Effector memory CD4-positive, alpha-beta T cell (primary cell): ENCODE data around the gene ACVR1B.
A peak's percentile ranks its signal among the peaks of the same experiment; 100 is the strongest.

Source experiments
- DNase-seq, 3 donors: peaks; one replicate each; pipeline ENCODE4 v3.0.0-alpha.2; 2020
- H3K27ac ChIP-seq: 2 replicates; pipeline ENCODE4 v1.7.0; 2013; ENCODE audit warnings: mild to moderate bottlenecking, low read length, moderate library complexity; ENCODE audit not compliant: insufficient read depth, poor library complexity, severe bottlenecking
- H3K27me3 ChIP-seq: replicated peaks from 2 replicates; pipeline ENCODE4 v1.7.0; 2013; ENCODE audit warnings: mild to moderate bottlenecking, low read length; ENCODE audit not compliant: insufficient read depth, control insufficient read depth, poor library complexity, severe bottlenecking
- H3K36me3 ChIP-seq: 2 replicates; pipeline ENCODE4 v1.7.0; 2013; ENCODE audit warnings: mild to moderate bottlenecking, low read length, moderate library complexity; ENCODE audit not compliant: control insufficient read depth, insufficient read depth
- H3K4me1 ChIP-seq: 2 replicates; pipeline ENCODE4 v1.7.0; 2013; ENCODE audit warnings: low read length, mild to moderate bottlenecking; ENCODE audit not compliant: control insufficient read depth, insufficient read depth, poor library complexity, severe bottlenecking
- H3K4me3 ChIP-seq: 2 replicates; pipeline ENCODE4 v1.7.0; 2013; ENCODE audit warnings: low read length, low read depth, mild to moderate bottlenecking; ENCODE audit not compliant: insufficient read depth, poor library complexity, severe bottlenecking
- H3K9me3 ChIP-seq: 2 replicates; pipeline ENCODE4 v1.7.0; 2013; ENCODE audit warnings: mild to moderate bottlenecking, low read length, moderate library complexity; ENCODE audit not compliant: control insufficient read depth

The ACVR1B gene

GRCh38 chr12:51943346-51943745 lies 8.2 kb upstream of the ACVR1B start:
- no peaks in the 10 kb centered on the region for H3K9me3 ChIP-seq
- DNase-seq = no peak

DNA sequence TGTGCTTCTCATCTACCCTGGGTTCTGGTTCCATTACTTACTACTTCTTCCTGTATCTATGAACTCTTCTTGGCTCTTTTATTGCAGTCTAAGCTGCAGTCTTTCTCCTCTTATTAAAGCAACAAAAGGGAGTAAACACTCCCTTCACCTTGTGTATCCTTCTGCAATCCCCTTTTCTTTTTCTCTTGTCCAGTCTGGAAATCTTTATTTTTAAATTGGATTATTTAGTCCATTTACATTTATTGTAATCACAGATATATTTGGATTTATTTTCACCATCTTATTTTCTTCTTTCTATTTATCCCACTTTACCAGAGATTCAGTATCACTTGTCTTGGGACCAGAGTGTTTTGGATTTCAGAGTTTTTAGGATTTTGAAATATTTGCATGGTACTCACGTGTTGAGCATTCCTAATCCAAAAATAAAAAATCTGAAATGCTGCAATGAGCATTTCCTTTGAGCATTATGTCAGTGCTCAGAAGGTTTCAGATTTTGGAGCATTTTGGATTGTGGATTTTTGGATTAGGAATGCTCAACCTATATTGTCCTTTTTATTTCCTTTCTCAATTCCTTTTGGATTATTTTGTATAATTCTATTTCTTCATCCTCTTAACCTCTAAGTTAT lies 6.8 kb upstream of the ACVR1B start:
- Histone ChIP-seq H3K4me1 (no peaks in the 10 kb centered on the region), H3K4me3 (no peak overlapping the region), H3K9me3 (no peaks in the 10 kb centered on the region), H3K27me3 (no peaks in the 10 kb centered on the region), H3K27ac (no peak overlapping the region), H3K36me3 (no peaks in the 10 kb centered on the region)
- DNase-seq = no peak

More at GRCh38 chr12:51943346-51943745, 8.2 kb upstream of the ACVR1B start:
- Histone ChIP-seq H3K27me3 (no peaks in the 10 kb centered on the region), H3K4me1 (no peaks in the 10 kb centered on the region), H3K4me3 (no peak overlapping the region), H3K27ac (no peak overlapping the region), H3K36me3 (no peaks in the 10 kb centered on the region)

DNA sequence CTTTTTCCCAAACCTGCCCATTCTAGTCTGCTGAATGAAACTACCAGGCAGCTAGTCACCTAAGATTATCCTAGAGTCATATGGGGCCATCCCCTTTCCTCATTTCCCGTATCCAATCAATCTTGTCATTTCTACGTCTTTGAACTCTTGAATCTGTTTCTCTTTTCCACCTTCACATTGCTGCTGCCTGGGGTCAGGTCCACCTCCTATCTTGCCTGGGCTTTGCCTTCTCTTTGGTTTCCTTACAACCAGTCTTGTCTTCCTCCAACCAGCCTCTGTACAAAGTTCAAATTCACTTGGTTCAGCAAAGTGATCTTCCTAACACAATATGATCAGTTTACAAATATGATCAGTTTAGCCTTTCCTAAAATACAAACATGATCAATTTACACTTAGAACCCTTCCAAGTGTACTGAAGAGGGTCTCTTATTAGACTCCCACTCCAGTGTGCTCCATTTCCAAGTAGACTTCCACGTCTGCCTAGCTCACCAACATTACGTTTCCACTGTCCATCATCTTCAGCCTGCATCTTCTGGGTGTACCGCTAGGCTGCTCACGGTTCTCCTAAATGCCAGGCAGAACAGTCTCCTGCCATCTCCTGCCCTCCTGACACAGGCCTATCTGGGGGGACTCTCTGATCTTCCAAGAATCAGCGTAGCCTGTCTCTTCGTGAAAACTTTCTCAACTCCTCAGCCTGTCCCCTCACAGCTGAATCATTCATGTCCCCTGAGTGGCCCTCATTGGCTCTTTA lies 4.1 kb upstream of the ACVR1B start:
- Histone ChIP-seq H3K4me1 (peaks cover 4% of the 10 kb centered on the region), H3K9me3 (no peaks in the 10 kb centered on the region), H3K4me3 (no peak overlapping the region), H3K27ac (no peak overlapping the region), H3K36me3 (no peaks in the 10 kb centered on the region), H3K27me3 (no peaks in the 10 kb centered on the region)
- no peak for DNase-seq

- no peaks in the 10 kb centered on the region for H3K9me3 ChIP-seq
- H3K36me3 ChIP-seq = no peaks in the 10 kb centered on the region
Measured at GRCh38 chr12:51948066-51948465, 3.4 kb upstream of the ACVR1B start.

GRCh38 chr12:51949342-51950030 lies 2.0 kb upstream of the ACVR1B start:
- H3K4me1 ChIP-seq = peaks cover 5% of the 10 kb centered on the region
- no peaks in the 10 kb centered on the region for H3K9me3 ChIP-seq
- no peaks in the 10 kb centered on the region for H3K36me3 ChIP-seq
- no peaks in the 10 kb centered on the region for H3K27me3 ChIP-seq
- H3K27ac ChIP-seq = no peak overlapping the region
- no peak overlapping the region for H3K4me3 ChIP-seq
- DNase-seq = no peak

More at GRCh38 chr12:51948066-51948465, 3.4 kb upstream of the ACVR1B start:
- Histone ChIP-seq H3K4me1 (peaks cover 5% of the 10 kb centered on the region), H3K4me3 (no peak overlapping the region), H3K27me3 (no peaks in the 10 kb centered on the region), H3K27ac (no peak overlapping the region)
- no peak for DNase-seq

DNA sequence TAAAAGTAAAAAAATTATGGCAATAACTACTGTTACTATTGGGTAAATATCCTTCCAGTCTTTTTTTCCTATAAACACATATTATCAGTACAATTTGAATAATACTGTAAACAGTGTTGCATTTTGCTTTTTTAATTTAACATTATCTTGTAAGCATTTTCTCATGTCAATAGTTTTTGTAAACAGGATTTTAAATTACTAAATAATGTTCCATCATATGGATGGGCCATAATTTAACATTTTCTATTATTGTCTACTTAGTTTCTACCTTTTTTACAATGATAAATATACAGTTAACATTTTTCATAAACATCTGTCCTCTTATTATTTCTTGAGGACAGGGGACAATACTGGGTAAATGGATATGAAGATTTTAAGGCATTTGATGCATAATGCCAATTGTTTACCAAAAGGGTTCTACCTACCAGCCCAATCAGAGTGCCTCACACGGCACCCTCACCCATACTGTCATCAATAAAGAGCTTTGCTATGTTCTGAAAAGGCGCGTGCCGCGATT lies 759 bp upstream of the ACVR1B start:
- Histone ChIP-seq H3K4me1 (peaks cover 5% of the 10 kb centered on the region), H3K4me3 (peak overlapping the region; percentile 73), H3K27ac (peak overlapping the region; percentile 62), H3K27me3 (no peaks in the 10 kb centered on the region), H3K9me3 (no peaks in the 10 kb centered on the region), H3K36me3 (no peaks in the 10 kb centered on the region)
- DNase-seq = no peak

DNA sequence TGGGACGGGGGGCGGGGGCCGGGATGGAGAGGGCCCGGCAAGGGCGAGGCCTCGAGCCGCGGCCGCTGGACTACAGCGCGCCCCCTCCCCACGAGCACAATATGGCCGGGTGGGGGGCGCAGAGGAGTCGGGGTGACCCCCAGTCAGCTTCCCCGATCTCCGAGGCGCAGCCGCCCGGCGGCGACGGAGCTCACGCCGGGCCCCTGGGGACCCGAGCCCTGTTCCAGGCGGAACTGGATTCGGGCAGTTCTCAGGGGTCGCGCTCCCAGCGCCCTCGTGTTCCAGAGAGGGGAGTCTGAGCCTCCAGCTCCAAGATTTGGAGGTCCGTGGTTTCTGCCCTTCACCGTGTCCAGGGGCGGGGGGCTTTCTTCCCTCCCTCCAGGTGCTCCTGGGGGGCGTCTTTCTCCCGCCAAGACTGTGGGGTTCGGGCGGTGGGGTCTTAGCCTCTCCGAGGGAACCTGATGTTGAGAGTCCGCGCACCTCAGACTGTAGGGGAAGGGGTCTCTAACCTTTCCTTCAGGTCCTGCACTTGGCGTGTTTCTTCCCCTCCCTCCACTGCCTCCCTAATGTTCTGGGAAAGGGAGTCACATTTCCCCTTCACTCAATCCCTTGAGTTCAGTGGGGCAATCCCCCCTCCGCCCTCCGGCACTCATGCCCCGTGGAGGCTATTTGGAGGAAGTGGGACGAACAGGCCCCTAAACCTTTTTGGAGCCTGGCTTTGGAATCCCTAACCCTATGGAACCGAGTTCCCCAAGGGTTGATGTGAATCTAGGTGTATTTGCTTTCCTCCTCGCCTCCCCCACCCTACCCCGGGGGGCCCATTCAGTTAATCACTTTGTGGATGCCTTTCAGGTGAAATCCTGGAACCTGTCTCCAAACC lies 584 bp downstream of the ACVR1B start:
- no peak for DNase-seq
- Histone ChIP-seq H3K27me3 (no peaks in the 10 kb centered on the region), H3K4me3 (peak overlapping the region; percentile 81), H3K9me3 (no peaks in the 10 kb centered on the region), H3K27ac (peak overlapping the region; percentile 67), H3K4me1 (peaks cover 5% of the 10 kb centered on the region), H3K36me3 (no peaks in the 10 kb centered on the region)

DNA sequence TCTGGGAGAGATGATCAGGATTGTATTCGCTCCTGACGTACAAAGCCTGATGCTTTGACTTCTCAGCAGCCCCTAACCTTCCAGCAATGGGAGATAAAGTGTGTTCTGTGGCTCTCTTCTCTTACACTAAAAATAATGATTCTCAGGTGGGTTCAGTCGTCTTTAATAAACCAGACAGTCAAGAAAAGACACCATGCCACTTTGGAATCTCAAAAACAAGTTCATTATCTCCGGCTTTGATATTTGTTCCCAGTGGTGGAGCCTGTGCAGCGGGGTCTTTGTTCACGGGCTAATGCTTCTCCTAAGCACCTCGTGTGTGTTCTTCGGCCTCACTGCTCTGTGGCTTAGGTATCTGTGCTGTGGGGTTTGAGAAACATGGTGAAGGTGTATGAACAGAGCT lies 1.6 kb downstream of the ACVR1B start:
- H3K36me3 ChIP-seq = no peaks in the 10 kb centered on the region
- H3K4me1 ChIP-seq = peaks cover 5% of the 10 kb centered on the region
- no peak overlapping the region for H3K4me3 ChIP-seq
- no peak for DNase-seq
- H3K27ac ChIP-seq = no peak overlapping the region
- no peaks in the 10 kb centered on the region for H3K27me3 ChIP-seq
- H3K9me3 ChIP-seq = no peaks in the 10 kb centered on the region

GRCh38 chr12:51953864-51954263 lies 2.4 kb downstream of the ACVR1B start:
- peaks cover 5% of the 10 kb centered on the region for H3K4me1 ChIP-seq
- H3K9me3 ChIP-seq = no peaks in the 10 kb centered on the region
- no peaks in the 10 kb centered on the region for H3K27me3 ChIP-seq
- no peak for DNase-seq
- H3K36me3 ChIP-seq = no peaks in the 10 kb centered on the region
- no peak overlapping the region for H3K4me3 ChIP-seq
- no peak overlapping the region for H3K27ac ChIP-seq
